DND-41 (cell line): ENCODE measurements around the gene DNM2.

Experiments used
- CTCF ChIP-seq: IDR thresholded peaks from 2 replicates; pipeline ENCODE4 v1.5.1; 2012; ENCODE audit warnings: borderline replicate concordance, low read length, moderate library complexity, mild to moderate bottlenecking; ENCODE audit not compliant: poor library complexity, severe bottlenecking; ENCODE audit errors: extremely low read depth
- EZH2 ChIP-seq: IDR thresholded peaks from 3 replicates; pipeline ENCODE4 v1.6.1; 2012; ENCODE audit warnings: borderline replicate concordance, low read depth, mild to moderate bottlenecking, moderate library complexity, low read length, inconsistent platforms; ENCODE audit not compliant: severe bottlenecking

- no peak for TF ChIP-seq EZH2
- TF ChIP-seq CTCF: no peak
These were observed 82.6 kb downstream of the DNM2 start for GRCh38 chr19:10800488-10800887.
